A673 (cell line): Measurements from ENCODE around the gene SP7. TPM values are rescaled to one million over a fixed set of nuclear protein-coding genes. Genes with fewer than 3 reads are reported as not detected.

Experiments
- BruUV-seq: library from RNA; stranded (reverse); fragments of 400-500 nt; replicated peaks from 2 replicates; lab custom pipeline; 2021; lab: Mats Ljungman, UMichigan
- CTCF ChIA-PET: fragments of 300-600 bp; sonication (Branson Sonifier 250); formaldehyde crosslinking; loops from one replicate; lab custom pipeline; 2022; ENCODE audit warnings: antibody characterized with exemption; lab: Charles Lee
- POLR2A ChIA-PET: fragments of 300-600 bp; sonication (Branson Sonifier 250); formaldehyde crosslinking; loops from one replicate; lab custom pipeline; 2022; ENCODE audit warnings: antibody characterized with exemption; ENCODE audit not compliant: low non-redundant PET; lab: Charles Lee
- DNase-seq: peaks from one replicate; pipeline ENCODE4 v3.0.0-alpha.2; 2015; ENCODE audit warnings: low spot score
- H3K27ac ChIP-seq: fragments of 200-600 bp; sonication (generic); 2 replicates; pipeline ENCODE4 v1.5.1; 2016; ENCODE audit warnings: mixed run types, low read depth, mild to moderate bottlenecking, mixed read lengths, antibody characterized with exemption, low read length; ENCODE audit not compliant: poor library complexity, severe bottlenecking
- H3K27me3 ChIP-seq: fragments of 200-600 bp; sonication (generic); replicated peaks from 2 replicates; pipeline ENCODE4 v1.6.1; 2017; ENCODE audit warnings: mixed run types, low read depth, mild to moderate bottlenecking, mixed read lengths, antibody characterized with exemption, low read length; ENCODE audit not compliant: insufficient read depth, poor library complexity
- H3K36me3 ChIP-seq: fragments of 200-600 bp; sonication (generic); 2 replicates; pipeline ENCODE4 v1.6.1; 2016; ENCODE audit warnings: mixed run types, mild to moderate bottlenecking, mixed read lengths, antibody characterized with exemption, low read length; ENCODE audit not compliant: insufficient read depth, poor library complexity, severe bottlenecking
- H3K4me1 ChIP-seq: fragments of 200-600 bp; sonication (generic); 2 replicates; pipeline ENCODE4 v1.6.1; 2017; ENCODE audit warnings: mixed run types, mild to moderate bottlenecking, mixed read lengths, antibody characterized with exemption, low read length; ENCODE audit not compliant: insufficient read depth, poor library complexity, severe bottlenecking
- H3K4me3 ChIP-seq: fragments of 200-600 bp; sonication (generic); 2 replicates; pipeline ENCODE4 v1.5.1; 2016; ENCODE audit warnings: low read depth, mixed run types, mild to moderate bottlenecking, mixed read lengths, low read length; ENCODE audit not compliant: poor library complexity, severe bottlenecking
- H3K9me3 ChIP-seq: fragments of 200-600 bp; sonication (generic); 2 replicates; pipeline ENCODE4 v1.6.1; 2016; ENCODE audit warnings: mixed run types, low read depth, mild to moderate bottlenecking, mixed read lengths, antibody characterized with exemption, low read length; ENCODE audit not compliant: poor library complexity, severe bottlenecking
- EZH2 ChIP-seq: fragments of 200-600 bp; sonication (generic); IDR thresholded peaks from 2 replicates; pipeline ENCODE4 v1.6.1; 2017; ENCODE audit warnings: borderline replicate concordance, low read depth, mild to moderate bottlenecking, mixed read lengths, antibody characterized with exemption, low read length; ENCODE audit not compliant: poor library complexity, severe bottlenecking
- intact Hi-C: fragments of 100-400 bp; cut with micrococcal nuclease; formaldehyde crosslinking; loops from one replicate; pipeline ENCODE4 v1.10.0; 2022; ENCODE audit not compliant: unreplicated experiment
- total RNA-seq: library from RNA; stranded (reverse); gene quantifications from 2 replicates; pipeline ENCODE4 v1.2.3, GENCODE V29; 2021
- TF ChIP-seq, protein P1 (sequence below): fragments of 300-800, 200-600 bp; sonication (generic); conservative IDR thresholded peaks from 2 replicates; pipeline ENCODE4 v1.5.1; 2017; ENCODE audit warnings: low read depth, mild to moderate bottlenecking, antibody characterized with exemption, low read length, moderate library complexity, mixed read lengths

SP7 gene
- total RNA-seq, 1 experiment from 2014 or later, result not detected

- TF ChIP-seq EZH2, result no peak
- TF ChIP-seq, protein P1, sequence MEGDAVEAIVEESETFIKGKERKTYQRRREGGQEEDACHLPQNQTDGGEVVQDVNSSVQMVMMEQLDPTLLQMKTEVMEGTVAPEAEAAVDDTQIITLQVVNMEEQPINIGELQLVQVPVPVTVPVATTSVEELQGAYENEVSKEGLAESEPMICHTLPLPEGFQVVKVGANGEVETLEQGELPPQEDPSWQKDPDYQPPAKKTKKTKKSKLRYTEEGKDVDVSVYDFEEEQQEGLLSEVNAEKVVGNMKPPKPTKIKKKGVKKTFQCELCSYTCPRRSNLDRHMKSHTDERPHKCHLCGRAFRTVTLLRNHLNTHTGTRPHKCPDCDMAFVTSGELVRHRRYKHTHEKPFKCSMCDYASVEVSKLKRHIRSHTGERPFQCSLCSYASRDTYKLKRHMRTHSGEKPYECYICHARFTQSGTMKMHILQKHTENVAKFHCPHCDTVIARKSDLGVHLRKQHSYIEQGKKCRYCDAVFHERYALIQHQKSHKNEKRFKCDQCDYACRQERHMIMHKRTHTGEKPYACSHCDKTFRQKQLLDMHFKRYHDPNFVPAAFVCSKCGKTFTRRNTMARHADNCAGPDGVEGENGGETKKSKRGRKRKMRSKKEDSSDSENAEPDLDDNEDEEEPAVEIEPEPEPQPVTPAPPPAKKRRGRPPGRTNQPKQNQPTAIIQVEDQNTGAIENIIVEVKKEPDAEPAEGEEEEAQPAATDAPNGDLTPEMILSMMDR, result no peak
- no TSS peak for BruUV-seq
- DNase-seq, result no peak
- intact Hi-C loops, result no loop called here
- Histone ChIP-seq H3K27ac (no peak overlapping the region), H3K9me3 (no peaks in the 10 kb centered on the region), H3K4me1 (peaks cover 9% of the 10 kb centered on the region), H3K4me3 (no peak overlapping the region), H3K36me3 (no peaks in the 10 kb centered on the region), H3K27me3 (no peaks in the 10 kb centered on the region)
- CTCF ChIA-PET, result interaction anchor here (0.7 kb wide), 1 partner anchor 182 kb away, joined by 3 read pairs; no protein-coding TSS in a partner anchor
- POLR2A ChIA-PET, result interaction anchor here (0.5 kb wide), 1 partner anchor 182 kb away, joined by 6 read pairs; no protein-coding TSS in a partner anchor
Measured at GRCh38 chr12:53326460-53327185, 9.5 kb downstream of the SP7 start.

DNA sequence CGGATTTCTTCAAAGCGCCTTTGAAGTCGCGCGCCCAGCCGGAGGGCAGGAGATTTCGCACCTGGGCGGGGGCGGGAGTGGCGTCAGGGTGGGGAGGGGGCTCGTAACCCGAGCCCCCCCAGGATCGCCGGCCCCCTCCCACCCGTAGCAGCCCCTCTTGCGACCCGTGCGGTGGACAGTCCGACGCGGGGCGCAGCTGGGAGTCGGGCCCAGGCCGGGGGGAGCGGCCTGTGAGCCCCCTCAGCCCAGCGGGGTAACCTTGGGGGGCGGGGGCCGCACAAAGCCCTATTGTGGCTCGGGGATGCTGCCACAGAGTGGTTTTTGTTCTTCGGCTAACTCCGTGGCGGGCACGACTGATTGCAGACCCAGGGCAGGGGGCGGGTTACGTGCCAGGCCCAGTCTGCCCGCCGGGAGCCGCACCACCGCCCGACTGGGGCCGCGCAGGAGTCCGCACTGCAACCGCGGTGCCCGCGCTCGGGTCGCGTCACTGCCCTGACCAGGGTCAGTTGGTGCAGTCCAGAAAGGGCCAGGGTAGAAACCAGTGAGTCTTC, 10.6 kb downstream of the SP7 start:
- peak overlapping the region; percentile 71 for H3K4me3 ChIP-seq
- peaks cover 12% of the 10 kb centered on the region for H3K4me1 ChIP-seq
- ChIA-PET POLR2A (no interaction called here), CTCF (interaction anchor here (1.2 kb wide), 2 partner anchors 96 to 183 kb away, joined by 4 to 10 read pairs; no protein-coding TSS in a partner anchor)
- TF ChIP-seq EZH2, result no peak
- TF ChIP-seq, protein P1, result no peak
- no peaks in the 10 kb centered on the region for H3K27me3 ChIP-seq
- no peaks in the 10 kb centered on the region for H3K36me3 ChIP-seq
- BruUV-seq, result no TSS peak
- no peaks in the 10 kb centered on the region for H3K9me3 ChIP-seq
- DNase-seq, result no peak
- H3K27ac ChIP-seq, result peak overlapping the region; percentile 95
- intact Hi-C loops, result loop anchor here (2.0 kb wide), 1 partner anchor 175 kb away; the partner anchor contains the start of gene TARBP2

- peak overlapping the region; percentile 71 for H3K4me3 ChIP-seq
- intact Hi-C loops, result loop anchor here (1.0 to 2.0 kb wide), 3 partner anchors 96 to 183 kb away; partner anchors contain the start of gene TARBP2
- peak; percentile 94 for DNase-seq
- no peaks in the 10 kb centered on the region for H3K27me3 ChIP-seq
- peak overlapping the region; percentile 95 for H3K27ac ChIP-seq
- TSS peak; percentile 55 for BruUV-seq
- H3K9me3 ChIP-seq, result no peaks in the 10 kb centered on the region
- peaks cover 18% of the 10 kb centered on the region for H3K4me1 ChIP-seq
- no peaks in the 10 kb centered on the region for H3K36me3 ChIP-seq
- POLR2A ChIA-PET, result no interaction called here
- CTCF ChIA-PET, result interaction anchor here (0.5 to 1.2 kb wide), 3 partner anchors 51 to 184 kb away, joined by 3 to 10 read pairs (median 4); no protein-coding TSS in a partner anchor
- no peak for TF ChIP-seq EZH2
- TF ChIP-seq, protein P1, result peak; percentile 83
Measured at GRCh38 chr12:53324779-53325510, 11.2 kb downstream of the SP7 start.
